Fibroblast of lung (primary cell): ENCODE data around the gene FRMD4A. TPM values are rescaled to one million over a fixed set of nuclear protein-coding genes. Genes with fewer than 3 reads are reported as not detected.

Source experiments
- DNase-seq, 2 donors: peaks; one replicate each; pipeline versions ENCODE4 v3.0.0 to v3.0.0-alpha.2; 2010; ENCODE audit warnings: low read depth in 2 of 2
- H2AFZ ChIP-seq: 2 replicates; pipeline ENCODE4 v1.5.1; 2012; ENCODE audit warnings: low read length, control low read depth, inconsistent platforms
- H3K27ac ChIP-seq: 2 replicates; pipeline ENCODE4 v1.5.1; 2011; ENCODE audit warnings: low read length, control low read depth; ENCODE audit not compliant: insufficient read depth
- H3K27me3 ChIP-seq: 2 replicates; pipeline ENCODE4 v1.5.1; 2011; ENCODE audit warnings: mild to moderate bottlenecking, low read length; ENCODE audit not compliant: control insufficient read depth, insufficient read depth
- H3K36me3 ChIP-seq: 2 replicates; pipeline ENCODE4 v1.5.1; 2011; ENCODE audit warnings: low read length; ENCODE audit not compliant: control insufficient read depth, insufficient read depth
- H3K4me1 ChIP-seq: 2 replicates; pipeline ENCODE4 v1.5.1; 2011; ENCODE audit warnings: low read length; ENCODE audit not compliant: control insufficient read depth, insufficient read depth; ENCODE audit errors: extremely low read depth
- H3K4me2 ChIP-seq: 2 replicates; pipeline ENCODE4 v1.5.1; 2011; ENCODE audit warnings: low read length, control low read depth; ENCODE audit not compliant: insufficient read depth; ENCODE audit errors: extremely low read depth
- H3K4me3 ChIP-seq, 4 experiments: fragments of 200-600 bp in 1 of 4; sonication (generic) in 1 of 4; replicated peaks in 1 of 4; 2 replicates each; pipeline ENCODE4 v1.5.1; 2011 to 2016; ENCODE audit warnings: low read length in 4 of 4, low read depth in 3 of 4, mild to moderate bottlenecking in 3 of 4, control low read depth in 2 of 4, inconsistent platforms in 1 of 4, mixed read lengths in 1 of 4; ENCODE audit not compliant: insufficient read depth in 1 of 4; ENCODE audit errors: control extremely low read depth in 1 of 4
- H3K79me2 ChIP-seq: 2 replicates; pipeline ENCODE4 v1.5.1; 2012; ENCODE audit warnings: mild to moderate bottlenecking, low read length, inconsistent platforms; ENCODE audit not compliant: control insufficient read depth, insufficient read depth
- H3K9ac ChIP-seq: 2 replicates; pipeline ENCODE4 v1.5.1; 2011; ENCODE audit warnings: mild to moderate bottlenecking, low read length, control low read depth; ENCODE audit not compliant: insufficient read depth
- H3K9me3 ChIP-seq: 2 replicates; pipeline ENCODE4 v1.5.1; 2012; ENCODE audit warnings: low read depth, low read length; ENCODE audit not compliant: control insufficient read depth, insufficient read depth
- H4K20me1 ChIP-seq: 2 replicates; pipeline ENCODE4 v1.5.1; 2011; ENCODE audit warnings: low read length; ENCODE audit not compliant: control insufficient read depth, insufficient read depth; ENCODE audit errors: extremely low read depth
- EZH2 ChIP-seq: IDR thresholded peaks from 2 replicates; pipeline ENCODE4 v1.5.1; 2012; ENCODE audit warnings: low read length, control low read depth, mild to moderate bottlenecking; ENCODE audit errors: missing control alignments
- polyA plus RNA-seq, 2 donors: library from polyadenylated mRNA; depleted of rRNA in 1 of 2; stranded (reverse) in 1 of 2; unstranded in 1 of 2; fragments of >200 nt; gene quantifications; 2 replicates each; pipeline ENCODE4 v1.2.1, GENCODE V29; 2011 to 2012; ENCODE audit warnings: missing spikeins in 1 of 2
- total RNA-seq: library from RNA; depleted of rRNA; stranded (reverse); fragments of >200 nt; gene quantifications from 2 replicates; pipeline ENCODE4 v1.2.1, GENCODE V29; 2014
- TF ChIP-seq, protein P1 (sequence below), 2 donors: IDR thresholded peaks in 1 of 2; conservative IDR thresholded peaks in 1 of 2; 1 replicate in 1 of 2; 2 replicates in 1 of 2; pipeline ENCODE4 v1.5.1; 2011 to 2012; ENCODE audit warnings: low read length in 2 of 2, control low read depth in 1 of 2, inconsistent platforms in 1 of 2, low read depth in 1 of 2, mild to moderate bottlenecking in 1 of 2

The FRMD4A gene
- total and polyA plus RNA-seq, 2 donors (not counting 1 experiment from before 2014, with no cell fraction given), result 26.9 to 63.6 TPM

- Histone ChIP-seq H3K27ac (no peak overlapping the region), H3K27me3 (no peaks in the 10 kb centered on the region), H3K36me3 (peaks cover 2% of the 10 kb centered on the region), H3K4me1 (peaks cover 4% of the 10 kb centered on the region), H3K9ac (no peak overlapping the region), H3K9me3 (no peaks in the 10 kb centered on the region), H3K79me2 (no peaks in the 10 kb centered on the region), H3K4me3 (no peak overlapping the region), H3K4me2 (no peak overlapping the region), H4K20me1 (no peaks in the 10 kb centered on the region), H2AFZ (no peak overlapping the region)
- no peak for DNase-seq
- TF ChIP-seq EZH2, result no peak
- TF ChIP-seq, protein P1, sequence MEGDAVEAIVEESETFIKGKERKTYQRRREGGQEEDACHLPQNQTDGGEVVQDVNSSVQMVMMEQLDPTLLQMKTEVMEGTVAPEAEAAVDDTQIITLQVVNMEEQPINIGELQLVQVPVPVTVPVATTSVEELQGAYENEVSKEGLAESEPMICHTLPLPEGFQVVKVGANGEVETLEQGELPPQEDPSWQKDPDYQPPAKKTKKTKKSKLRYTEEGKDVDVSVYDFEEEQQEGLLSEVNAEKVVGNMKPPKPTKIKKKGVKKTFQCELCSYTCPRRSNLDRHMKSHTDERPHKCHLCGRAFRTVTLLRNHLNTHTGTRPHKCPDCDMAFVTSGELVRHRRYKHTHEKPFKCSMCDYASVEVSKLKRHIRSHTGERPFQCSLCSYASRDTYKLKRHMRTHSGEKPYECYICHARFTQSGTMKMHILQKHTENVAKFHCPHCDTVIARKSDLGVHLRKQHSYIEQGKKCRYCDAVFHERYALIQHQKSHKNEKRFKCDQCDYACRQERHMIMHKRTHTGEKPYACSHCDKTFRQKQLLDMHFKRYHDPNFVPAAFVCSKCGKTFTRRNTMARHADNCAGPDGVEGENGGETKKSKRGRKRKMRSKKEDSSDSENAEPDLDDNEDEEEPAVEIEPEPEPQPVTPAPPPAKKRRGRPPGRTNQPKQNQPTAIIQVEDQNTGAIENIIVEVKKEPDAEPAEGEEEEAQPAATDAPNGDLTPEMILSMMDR (conservative IDR thresholded peaks at IDR 0.05 in 1 of 2, IDR thresholded peaks at IDR 0.05 in 1 of 2; ENCODE audit: low read depth in 1 of 2, low read length in 2 of 2), result no peak
Measured at GRCh38 chr10:13740461-13740860, 590.3 kb downstream of the FRMD4A start.

DNA sequence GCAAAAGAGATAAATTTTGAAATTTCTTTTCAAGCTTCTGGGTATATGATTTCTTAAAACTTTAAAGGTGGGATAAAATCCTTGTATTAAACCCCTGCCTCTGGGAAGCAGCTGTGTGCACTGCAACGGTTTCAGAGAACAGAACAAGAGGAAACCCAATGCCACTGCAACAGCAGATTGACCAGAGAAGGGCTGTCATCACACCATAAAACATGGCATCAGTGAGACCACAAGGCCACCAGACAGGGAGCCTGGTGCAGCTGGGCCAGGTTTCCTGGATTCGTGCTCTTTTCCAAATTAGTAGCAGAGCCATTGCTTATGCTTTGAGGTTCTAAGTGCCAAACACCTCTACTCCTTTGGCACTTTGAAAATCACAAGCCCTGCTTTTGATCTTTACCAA, 591.5 kb downstream of the FRMD4A start:
- Histone ChIP-seq H3K4me3 (no peak overlapping the region), H3K9me3 (no peaks in the 10 kb centered on the region), H3K4me2 (no peak overlapping the region), H3K9ac (no peak overlapping the region), H3K36me3 (no peaks in the 10 kb centered on the region), H3K27ac (no peak overlapping the region), H2AFZ (no peak overlapping the region), H3K79me2 (no peaks in the 10 kb centered on the region), H4K20me1 (no peaks in the 10 kb centered on the region), H3K27me3 (no peaks in the 10 kb centered on the region), H3K4me1 (peaks cover 2% of the 10 kb centered on the region)
- no peak for DNase-seq
- TF ChIP-seq, protein P1 (conservative IDR thresholded peaks at IDR 0.05 in 1 of 2, IDR thresholded peaks at IDR 0.05 in 1 of 2; ENCODE audit: low read depth in 1 of 2, low read length in 2 of 2), result no peak
- no peak for TF ChIP-seq EZH2

DNA sequence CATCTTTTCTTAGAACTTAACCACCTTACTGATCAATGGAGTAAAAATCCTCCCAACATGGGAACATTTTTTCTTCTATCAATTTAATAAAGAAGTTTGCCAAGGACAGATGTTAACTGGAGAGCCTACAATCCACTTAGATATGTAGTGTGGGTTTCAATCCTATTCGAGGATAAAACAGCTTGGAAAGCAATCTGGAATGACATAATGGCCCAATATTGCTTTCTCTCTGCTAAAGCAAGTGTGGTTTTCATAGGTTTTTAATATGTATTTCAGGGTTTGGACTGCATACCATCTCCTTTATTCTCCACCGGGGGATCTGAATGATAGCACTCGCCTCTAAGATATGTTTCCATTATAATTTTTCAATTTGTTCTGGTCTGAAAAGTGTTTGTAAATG, 594.2 kb downstream of the FRMD4A start:
- DNase-seq, result no peak
- Histone ChIP-seq H4K20me1 (no peaks in the 10 kb centered on the region), H3K9me3 (no peaks in the 10 kb centered on the region), H3K27me3 (no peaks in the 10 kb centered on the region), H3K4me3 (no peak overlapping the region), H3K36me3 (no peaks in the 10 kb centered on the region), H2AFZ (no peak overlapping the region), H3K79me2 (no peaks in the 10 kb centered on the region), H3K4me2 (no peak overlapping the region), H3K27ac (no peak overlapping the region), H3K4me1 (no peaks in the 10 kb centered on the region), H3K9ac (no peak overlapping the region)
- TF ChIP-seq, protein P1 (conservative IDR thresholded peaks at IDR 0.05 in 1 of 2, IDR thresholded peaks at IDR 0.05 in 1 of 2; ENCODE audit: low read depth in 1 of 2, low read length in 2 of 2), result no peak
- TF ChIP-seq EZH2, result no peak
